ENCODE data around the gene DPP10.

GRCh38 chr2:115524452-115524851 is 1082.0 kb downstream of the DPP10 start:
- TF ChIP-seq POLR2A (IDR thresholded peaks at IDR 0.05; ENCODE audit: low read depth, low read length): no peak
- TF ChIP-seq TAF1 (IDR thresholded peaks at IDR 0.05; ENCODE audit: borderline replicate concordance, low read depth, low read length): no peak
